ENCODE data around the gene PTTG1IP.

PTTG1IP gene

GRCh38 chr21:44895859-44896258 is 22.4 kb upstream of the PTTG1IP start:
- DNase-seq (ENCODE audit: low read depth) = no peak

DNA sequence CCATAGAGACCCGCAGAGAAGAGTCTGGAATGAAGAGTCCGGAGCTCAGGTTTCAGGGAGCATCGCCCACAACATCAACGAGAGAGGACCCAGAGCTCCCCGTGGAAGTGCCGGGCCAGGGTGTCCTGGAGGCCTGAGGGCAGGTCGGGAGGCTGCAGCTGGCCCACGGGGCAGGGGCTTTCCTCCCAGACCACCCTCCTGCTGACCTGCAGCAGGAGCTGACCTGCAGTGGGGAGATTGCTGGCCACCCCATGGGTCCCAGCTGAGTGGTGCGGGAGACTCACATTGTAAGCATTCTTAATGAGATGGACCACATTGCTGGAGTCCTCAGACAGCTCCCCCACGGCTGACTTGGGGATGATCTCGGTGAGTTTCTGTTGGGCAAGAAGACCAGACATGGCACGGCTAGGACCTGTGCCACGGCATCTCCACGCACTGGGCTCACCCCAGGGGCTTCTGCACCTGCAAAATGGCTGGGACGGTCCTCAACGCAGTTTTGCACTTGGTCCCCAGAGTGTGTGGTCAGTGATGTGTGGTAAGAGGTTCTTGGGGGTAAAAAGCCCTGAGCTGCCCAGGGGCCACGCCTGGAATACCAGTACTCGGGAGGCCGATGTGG is 21.3 kb upstream of the PTTG1IP start:
- DNase-seq (ENCODE audit: low read depth) = no peak

DNA sequence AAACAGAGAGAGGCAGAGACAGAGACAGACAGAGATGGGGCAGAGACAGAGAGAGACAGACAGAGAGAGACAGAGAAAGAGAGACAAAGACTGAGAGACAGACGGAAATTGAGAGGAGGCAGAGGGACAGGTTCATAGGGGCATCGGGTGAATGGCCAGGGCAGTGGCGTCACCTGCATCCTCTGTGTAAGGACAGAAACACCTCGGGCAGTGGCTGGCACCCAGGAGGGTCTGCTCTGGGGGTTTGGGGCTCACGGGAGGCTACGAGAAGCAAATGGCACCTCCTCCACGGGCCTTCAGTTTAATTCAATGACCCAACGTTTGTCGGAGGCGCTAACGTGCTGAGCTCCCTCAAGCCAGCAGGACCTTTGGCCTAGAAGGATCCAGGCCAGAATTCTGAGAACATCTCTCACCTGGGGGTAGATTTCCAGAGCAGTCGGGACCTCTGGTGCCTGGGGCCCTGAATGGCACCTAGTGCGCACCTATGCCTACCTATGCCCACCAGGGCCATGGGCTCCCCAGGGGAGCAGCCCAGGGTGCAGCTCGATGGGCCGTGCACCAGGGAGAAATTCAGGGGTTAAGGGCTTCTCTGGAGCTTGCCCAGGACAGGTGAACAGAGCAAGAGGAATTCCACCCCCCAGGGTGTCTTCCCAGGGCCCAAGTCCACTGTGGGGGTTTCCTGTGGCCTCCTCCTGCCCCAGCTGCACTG is 20.6 kb upstream of the PTTG1IP start:
- DNase-seq (ENCODE audit: low read depth) = no peak

GRCh38 chr21:44893278-44893556 is 19.7 kb upstream of the PTTG1IP start:
- no peak for DNase-seq (ENCODE audit: low read depth)

DNA sequence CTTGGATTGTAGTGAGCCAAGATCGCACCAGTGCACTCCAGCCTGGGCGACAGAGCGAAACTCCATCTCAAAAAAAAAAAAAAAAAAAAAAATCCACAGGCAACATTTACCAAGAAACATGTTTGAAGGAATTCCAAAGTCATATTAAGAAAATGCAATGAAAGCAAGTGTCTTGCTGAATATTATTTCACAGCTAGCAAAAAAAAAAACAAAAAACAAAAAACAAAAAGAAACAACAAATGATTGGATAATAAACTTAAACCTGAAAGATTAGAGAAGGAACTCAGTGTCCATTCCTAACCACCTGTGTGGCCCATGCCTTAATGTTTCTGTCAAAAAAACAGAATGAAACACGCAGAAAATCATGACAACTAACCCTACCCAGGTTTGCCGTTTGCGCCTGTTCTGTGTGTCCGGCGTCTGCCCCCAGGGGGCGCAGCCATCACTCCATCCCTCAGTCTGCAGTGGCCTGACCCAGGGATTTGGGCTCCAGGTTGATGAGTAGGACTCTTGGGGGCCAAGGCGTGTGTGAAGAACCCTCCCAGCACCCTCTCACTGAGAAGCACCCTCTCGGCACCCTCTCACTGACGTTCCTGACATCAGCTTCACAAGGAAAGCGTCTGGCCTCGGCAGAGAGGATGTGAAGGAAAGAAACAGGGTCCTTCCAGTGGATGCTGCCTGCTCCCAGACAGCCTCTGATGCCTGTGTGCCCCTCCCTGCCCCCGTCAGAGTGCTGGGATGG is 19.2 kb upstream of the PTTG1IP start:
- peak; percentile 63 for DNase-seq (ENCODE audit: low read depth)

DNA sequence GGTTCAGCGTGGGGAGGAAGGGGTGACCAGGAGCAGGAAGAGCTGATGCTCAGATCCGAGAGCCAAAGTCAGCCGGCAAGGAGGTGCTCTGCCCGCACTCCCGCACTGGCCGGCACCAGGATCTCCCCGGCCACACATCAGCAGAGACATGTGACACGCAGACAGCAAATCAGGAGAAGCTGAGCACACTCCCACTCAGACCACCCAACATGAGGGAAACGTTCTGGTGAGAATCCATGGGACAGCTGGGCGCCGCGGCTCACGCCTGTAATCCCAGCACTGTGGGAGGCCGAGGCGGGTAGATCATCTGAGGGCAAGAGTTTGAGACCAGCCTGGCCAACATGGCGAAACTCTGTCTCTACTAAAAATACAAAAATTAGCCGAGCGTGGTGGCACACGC is 18.6 kb upstream of the PTTG1IP start:
- no peak for DNase-seq (ENCODE audit: low read depth)

DNA sequence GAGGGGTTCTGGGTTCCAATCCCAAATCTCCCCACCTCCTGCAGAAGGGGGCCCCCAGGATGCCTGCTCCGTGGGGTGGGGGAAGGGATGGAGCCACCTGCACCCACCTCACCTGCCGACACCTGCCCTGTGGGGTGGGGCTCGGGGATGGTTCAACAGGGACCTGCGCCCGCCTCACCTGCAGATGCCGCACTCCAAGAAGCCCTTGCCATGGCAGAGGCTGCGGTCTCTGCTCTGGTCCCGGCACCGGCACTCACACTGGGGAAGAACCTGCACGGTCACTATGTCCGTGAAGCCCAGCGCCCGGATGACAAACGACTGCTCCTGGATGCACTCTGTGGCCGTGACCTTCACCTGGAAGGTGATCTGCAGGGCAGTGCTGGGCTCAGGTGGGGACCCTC is 18.1 kb upstream of the PTTG1IP start:
- DNase-seq (ENCODE audit: low read depth) = no peak

GRCh38 chr21:44890961-44891541 is 17.6 kb upstream of the PTTG1IP start:
- DNase-seq (ENCODE audit: low read depth) = no peak

GRCh38 chr21:44890338-44890931 is 16.9 kb upstream of the PTTG1IP start:
- DNase-seq (ENCODE audit: low read depth) = no peak

DNA sequence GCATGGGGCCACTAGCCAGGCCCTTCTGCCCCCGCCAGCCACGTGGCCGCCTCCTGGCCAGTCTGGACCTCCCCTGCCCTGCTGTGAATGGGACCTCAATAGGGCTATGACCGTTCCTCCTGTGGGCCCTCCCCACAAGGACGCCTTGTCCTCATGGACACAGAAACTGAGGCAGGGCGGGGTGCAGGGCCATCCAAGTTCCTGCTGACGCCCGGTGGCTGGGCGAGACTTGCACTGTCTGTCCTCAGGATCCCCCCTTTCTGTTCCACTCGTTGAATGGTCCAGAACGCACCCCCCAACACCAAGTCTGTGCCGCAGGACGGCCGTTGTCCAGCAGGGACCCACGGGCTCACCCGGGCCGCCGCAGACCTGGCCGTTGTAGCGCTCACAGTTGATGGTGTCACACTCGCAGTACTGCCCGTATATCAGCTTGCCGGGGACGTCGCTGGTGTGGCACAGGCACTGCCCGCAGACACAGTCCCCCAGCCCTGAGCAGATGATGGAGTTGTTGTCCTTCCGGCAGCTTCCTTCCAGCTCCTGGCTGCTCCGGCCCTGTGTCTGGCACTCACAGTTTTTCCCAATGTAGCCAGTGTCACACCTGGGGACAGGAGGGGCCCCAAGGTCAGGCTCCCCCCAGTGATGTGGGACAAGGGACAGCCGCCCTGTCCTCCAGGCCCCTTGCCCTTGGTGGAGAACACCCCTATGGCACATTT is 16.3 kb upstream of the PTTG1IP start:
- no peak for DNase-seq (ENCODE audit: low read depth)

GRCh38 chr21:44888581-44889550 is 15.4 kb upstream of the PTTG1IP start:
- no peak for DNase-seq (ENCODE audit: low read depth)

DNA sequence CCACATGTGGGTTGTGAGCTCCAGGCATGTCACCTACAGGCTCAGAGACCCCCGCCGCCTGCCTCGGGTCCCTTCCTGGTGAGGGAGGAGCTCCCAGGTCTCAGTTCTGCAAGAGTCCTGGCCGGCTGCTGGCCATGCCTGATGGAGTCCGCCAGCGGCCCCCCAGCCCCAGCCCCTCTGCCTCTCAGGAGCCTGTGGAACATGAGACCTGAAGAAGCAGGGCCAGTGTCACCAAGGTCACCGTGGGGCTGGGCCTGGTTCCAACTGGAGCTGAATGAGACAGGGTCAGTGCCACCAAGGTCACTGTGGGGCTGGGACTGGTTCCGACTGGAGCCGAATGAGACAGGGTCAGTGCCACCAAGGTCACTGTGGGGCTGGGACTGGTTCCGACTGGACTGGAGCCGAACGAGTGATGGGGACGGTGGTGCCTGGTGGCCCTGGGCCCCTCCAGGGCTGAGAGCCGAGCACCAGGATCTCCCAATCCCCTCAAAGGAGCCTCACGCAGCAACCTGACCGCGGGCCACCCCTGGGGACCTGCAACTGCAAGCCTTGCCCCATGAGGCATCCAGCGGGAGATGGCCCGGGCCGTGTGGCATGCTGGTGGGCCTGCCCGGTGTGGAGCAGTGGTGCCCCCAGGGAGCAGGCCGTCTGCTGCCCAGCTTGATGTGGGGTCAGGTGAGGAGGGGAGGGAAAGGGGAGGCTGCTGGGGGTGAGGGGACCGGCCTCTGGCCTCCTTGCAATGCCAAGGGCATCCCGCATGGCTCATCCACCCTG is 14.5 kb upstream of the PTTG1IP start:
- DNase-seq (ENCODE audit: low read depth) = no peak

DNA sequence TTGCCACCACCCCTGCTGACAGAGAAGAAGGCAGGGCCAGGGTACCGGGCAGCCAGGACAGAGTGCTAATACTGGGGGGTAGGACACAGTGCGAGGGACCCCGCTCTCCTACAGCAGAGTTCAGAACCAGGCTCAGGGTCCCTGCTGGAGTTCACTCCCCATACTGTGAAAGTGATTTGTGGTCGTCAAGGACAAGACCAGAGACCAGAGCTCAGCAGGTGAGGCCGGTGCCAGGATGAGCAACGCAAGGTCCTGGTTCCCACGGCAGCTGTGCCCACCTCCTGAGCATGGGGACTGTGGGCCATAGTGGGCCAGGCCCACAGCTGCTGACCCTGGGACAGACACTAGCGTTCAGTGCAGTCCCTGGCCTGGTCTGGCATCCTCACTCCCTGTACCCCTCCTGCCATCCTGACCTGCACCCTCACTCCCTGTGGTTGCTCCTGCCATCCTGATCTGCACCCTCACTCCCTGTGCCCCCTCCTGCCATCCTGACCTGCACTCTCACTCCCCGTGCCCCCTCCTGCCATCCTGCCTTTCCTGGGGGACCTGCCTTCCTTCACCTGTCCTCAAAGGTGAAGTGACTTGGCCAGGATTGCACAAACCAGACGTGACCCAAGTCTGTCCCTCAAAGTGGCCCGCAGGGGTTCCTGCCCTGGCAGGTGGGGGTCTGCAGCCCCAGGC is 13.8 kb upstream of the PTTG1IP start:
- DNase-seq (ENCODE audit: low read depth) = no peak

DNA sequence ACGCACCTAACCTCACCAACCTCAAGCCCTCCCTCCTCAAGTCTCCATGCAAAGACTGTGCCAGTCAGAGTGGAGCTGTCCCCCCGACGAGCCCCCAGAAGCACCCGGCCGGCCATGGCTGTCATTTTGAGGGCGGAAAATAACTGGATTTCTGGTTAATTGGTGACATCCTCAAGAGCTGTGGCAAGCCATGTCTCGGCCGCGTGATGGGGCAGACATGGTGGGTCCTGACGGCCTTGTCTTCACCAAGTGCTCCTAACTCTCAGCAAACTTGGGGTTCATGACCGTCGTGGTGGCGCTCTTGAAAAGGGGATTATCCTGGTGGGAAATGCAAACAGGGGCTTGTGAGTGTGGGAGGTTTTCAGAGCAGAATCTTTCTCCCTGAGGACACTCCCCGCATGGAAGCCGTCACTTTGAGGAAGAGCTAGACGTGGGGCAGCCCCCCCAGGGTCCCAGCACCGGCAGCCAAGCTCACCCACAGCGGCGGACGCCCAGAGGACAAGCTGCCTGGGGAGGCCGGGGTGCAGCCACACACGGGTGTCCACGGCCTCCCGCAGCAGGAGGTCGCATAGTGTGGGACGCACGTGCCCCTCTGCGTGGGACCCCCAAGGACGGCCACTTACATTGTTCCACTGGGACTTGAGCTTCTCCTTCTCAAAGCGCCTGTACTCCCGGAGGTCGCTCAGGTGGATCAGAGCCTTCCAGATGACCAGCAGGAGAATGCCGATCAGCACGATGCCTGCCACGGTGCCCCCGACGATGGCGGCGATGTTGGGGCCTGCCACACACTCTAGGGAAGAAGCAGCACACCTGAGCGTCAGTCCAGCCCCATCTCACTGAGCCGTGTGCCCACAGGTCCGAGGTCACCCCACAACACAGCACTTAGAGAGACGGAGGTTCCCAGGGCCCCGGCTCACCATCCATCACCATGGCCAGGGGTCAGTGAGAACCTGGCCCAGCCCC is 12.9 kb upstream of the PTTG1IP start:
- no peak for DNase-seq (ENCODE audit: low read depth)

GRCh38 chr21:44885615-44886014 is 12.1 kb upstream of the PTTG1IP start:
- no peak for DNase-seq (ENCODE audit: low read depth)

GRCh38 chr21:44884097-44884496 is 10.6 kb upstream of the PTTG1IP start:
- no peak for DNase-seq (ENCODE audit: low read depth)

DNA sequence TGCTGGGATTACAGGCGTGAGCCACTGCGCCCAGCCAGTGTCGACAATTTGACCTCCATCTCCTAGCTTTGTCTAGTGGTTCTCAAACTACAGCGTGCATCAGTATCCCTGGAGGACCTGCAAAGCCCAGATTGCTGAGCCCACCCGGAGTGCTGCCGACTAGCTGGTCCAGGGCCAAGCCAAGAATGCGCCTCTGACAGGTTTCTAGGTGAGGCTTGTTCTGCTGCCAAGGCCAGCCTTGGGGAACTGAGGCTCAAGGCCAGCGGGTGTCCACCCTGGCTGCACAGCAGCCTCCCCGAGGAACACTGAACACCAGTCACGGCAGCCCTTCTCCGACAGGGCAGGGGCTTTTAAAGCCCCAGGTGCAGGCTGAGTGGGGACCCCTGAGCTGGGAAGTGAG is 9.8 kb upstream of the PTTG1IP start:
- DNase-seq (ENCODE audit: low read depth) = no peak

DNA sequence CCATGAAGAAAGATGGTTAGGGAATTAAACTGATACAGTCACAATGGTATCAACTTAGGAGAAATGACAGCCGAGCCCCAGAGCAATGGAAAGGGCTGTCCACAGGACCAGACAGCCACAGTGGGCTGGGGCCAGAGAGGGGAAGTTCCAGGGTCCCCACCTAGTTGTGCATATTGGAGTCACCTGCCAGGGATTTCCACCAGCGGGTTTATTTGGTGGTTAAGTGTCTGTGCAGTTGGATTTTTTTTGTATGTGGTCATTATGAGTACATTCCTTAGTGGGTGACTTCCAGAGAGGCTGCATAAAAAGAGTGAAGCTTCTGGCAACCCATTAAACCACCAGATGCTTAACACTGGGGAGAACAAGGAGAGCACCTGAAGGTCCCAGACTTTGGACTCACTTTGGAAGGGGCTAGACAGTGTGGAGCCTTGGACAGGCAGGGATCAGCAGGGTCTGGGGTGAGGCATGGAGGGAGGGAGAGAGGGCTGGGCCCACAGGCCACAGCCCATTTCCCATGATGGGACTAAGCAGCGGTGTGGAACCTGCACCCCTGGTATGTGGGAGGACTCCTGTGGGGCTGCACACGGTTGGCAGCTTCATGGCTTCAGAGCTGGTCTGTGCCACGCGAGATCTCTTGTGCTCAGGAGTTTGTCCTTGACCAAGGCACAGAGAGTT is 7.8 kb upstream of the PTTG1IP start:
- DNase-seq (ENCODE audit: low read depth) = no peak

Measured in stimulated activated CD8-positive, alpha-beta memory T cell treated with anti-CD3 and anti-CD28 coated beads, Interleukin-12 subunit alpha, Interleukin-12 subunit beta, amount 100 ng/mL, for 4 hours (primary cell).